Measurements from ENCODE around the gene CGB8. TPM values are rescaled to one million over a fixed set of nuclear protein-coding genes. Genes with fewer than 3 reads are reported as not detected.

Gene CGB8
- total RNA-seq, 2 experiments from 2014 or later: not detected

- ChIA-PET POLR2A (no interaction called here), CTCF (interaction anchor here (0.9 kb wide), 1 partner anchor 17 kb away, joined by 3 read pairs; no protein-coding TSS in a partner anchor)
- H3K4me3 Mint-ChIP-seq: no peak overlapping the region
- no peak overlapping the region for H3K27ac Mint-ChIP-seq
- peaks cover 6% of the 10 kb centered on the region for H3K27me3 Mint-ChIP-seq
- peaks cover 11% of the 10 kb centered on the region for H3K4me1 Mint-ChIP-seq
- ATAC-seq: no peak
- intact Hi-C loops (cut with DNase I, micrococcal nuclease): loop anchor here in 1 of 2 experiments (5.0 kb wide), 1 partner anchor 136 kb away; no protein-coding TSS in a partner anchor
- H3K9me3 Mint-ChIP-seq (ENCODE audit: low read depth): no peaks in the 10 kb centered on the region
- peaks cover 11% of the 10 kb centered on the region for H3K36me3 Mint-ChIP-seq (ENCODE audit: low read depth)
- DNase-seq: no peak
Measured at GRCh38 chr19:49016067-49016839, 32.7 kb downstream of the CGB8 start.

- CTCF ChIA-PET: no interaction called here
- POLR2A ChIA-PET: no interaction called here
Measured at GRCh38 chr19:49014870-49015255, 34.0 kb downstream of the CGB8 start.

DNA sequence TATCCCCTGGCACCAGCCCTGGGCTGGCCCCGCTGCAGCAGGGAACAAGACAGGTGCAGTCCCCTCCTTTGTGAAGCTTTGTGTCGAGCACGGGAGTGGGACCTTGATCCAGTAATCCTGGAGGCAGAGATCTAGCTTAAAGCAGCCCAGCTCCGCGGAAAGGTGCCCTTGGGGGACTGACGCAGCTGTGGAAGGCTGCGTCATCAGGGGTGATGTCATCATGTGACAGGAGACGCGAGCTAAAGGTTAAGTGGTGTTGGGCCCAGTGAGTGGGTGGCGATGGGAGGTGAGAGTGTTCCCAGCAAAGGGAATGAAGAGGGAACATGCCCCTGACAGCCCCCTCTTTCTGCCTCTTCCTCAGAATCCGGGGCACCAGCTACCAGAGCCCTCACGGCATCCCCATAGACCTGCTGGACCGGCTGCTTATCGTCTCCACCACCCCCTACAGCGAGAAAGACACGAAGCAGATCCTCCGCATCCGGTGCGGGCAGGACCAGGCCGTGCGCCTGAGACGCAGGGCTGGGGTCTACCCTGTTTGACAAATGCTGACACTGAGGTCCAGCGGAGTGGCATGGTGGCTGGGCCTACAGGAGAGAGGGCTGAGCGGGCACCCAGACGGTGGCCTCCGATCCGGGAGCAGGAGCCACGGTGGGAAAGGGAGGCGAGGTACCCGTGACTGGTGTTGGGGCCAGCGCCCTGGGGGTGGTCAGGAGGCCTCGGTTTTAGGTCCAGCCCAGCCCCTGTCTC lies 34.6 kb downstream of the CGB8 start:
- intact Hi-C loops (cut with DNase I, micrococcal nuclease): no loop called here
- CTCF ChIA-PET: interaction anchor here (0.5 kb wide), 1 partner anchor 353 kb away, joined by 3 read pairs; no protein-coding TSS in a partner anchor
- POLR2A ChIA-PET: no interaction called here

More at GRCh38 chr19:49014870-49015255, 34.0 kb downstream of the CGB8 start:
- H3K27ac Mint-ChIP-seq: no peak overlapping the region
- intact Hi-C loops (cut with DNase I, micrococcal nuclease): loop anchor here in 1 of 2 experiments (5.0 kb wide), 1 partner anchor 137 kb away; no protein-coding TSS in a partner anchor
- H3K4me1 Mint-ChIP-seq: peaks cover 7% of the 10 kb centered on the region
- no peaks in the 10 kb centered on the region for H3K9me3 Mint-ChIP-seq (ENCODE audit: low read depth)
- no peak overlapping the region for H3K4me3 Mint-ChIP-seq
- H3K36me3 Mint-ChIP-seq (ENCODE audit: low read depth): peaks cover 17% of the 10 kb centered on the region
- peaks cover 4% of the 10 kb centered on the region for H3K27me3 Mint-ChIP-seq
- no peak for DNase-seq
- no peak for ATAC-seq

GRCh38 chr19:49011194-49011593 lies 37.7 kb downstream of the CGB8 start:
- Mint-ChIP-seq H3K9me3 (ENCODE audit: low read depth) (no peaks in the 10 kb centered on the region), H3K4me1 (no peaks in the 10 kb centered on the region), H3K27ac (no peak overlapping the region), H3K27me3 (no peaks in the 10 kb centered on the region), H3K4me3 (no peak overlapping the region), H3K36me3 (ENCODE audit: low read depth) (peaks cover 27% of the 10 kb centered on the region)
- ChIA-PET CTCF (interaction anchor here (1.4 kb wide), 1 partner anchor 11 kb away, joined by 7 read pairs; no protein-coding TSS in a partner anchor), POLR2A (no interaction called here)
- intact Hi-C loops (cut with DNase I, micrococcal nuclease): no loop called here
- ATAC-seq (no peak), DNase-seq (no peak)

More for the DNA sequence above, 34.6 kb downstream of the CGB8 start:
- peaks cover 3% of the 10 kb centered on the region for H3K27me3 Mint-ChIP-seq
- H3K27ac Mint-ChIP-seq: no peak overlapping the region
- no peak for ATAC-seq
- H3K36me3 Mint-ChIP-seq (ENCODE audit: low read depth): peaks cover 22% of the 10 kb centered on the region
- no peak overlapping the region for H3K4me3 Mint-ChIP-seq
- H3K4me1 Mint-ChIP-seq: peaks cover 6% of the 10 kb centered on the region
- no peaks in the 10 kb centered on the region for H3K9me3 Mint-ChIP-seq (ENCODE audit: low read depth)
- no peak for DNase-seq

GRCh38 chr19:49010453-49010852 lies 38.5 kb downstream of the CGB8 start:
- Mint-ChIP-seq H3K36me3 (ENCODE audit: low read depth) (peaks cover 25% of the 10 kb centered on the region), H3K27ac (no peak overlapping the region), H3K27me3 (no peaks in the 10 kb centered on the region), H3K4me1 (no peaks in the 10 kb centered on the region), H3K4me3 (no peak overlapping the region), H3K9me3 (ENCODE audit: low read depth) (no peaks in the 10 kb centered on the region)
- DNase-seq: no peak
- ATAC-seq: no peak
- ChIA-PET POLR2A (no interaction called here), CTCF (interaction anchor here (0.6 to 2.3 kb wide), 2 partner anchors 11 to 130 kb away, joined by 4 to 11 read pairs; no protein-coding TSS in a partner anchor)
- intact Hi-C loops (cut with DNase I, micrococcal nuclease): no loop called here

DNA sequence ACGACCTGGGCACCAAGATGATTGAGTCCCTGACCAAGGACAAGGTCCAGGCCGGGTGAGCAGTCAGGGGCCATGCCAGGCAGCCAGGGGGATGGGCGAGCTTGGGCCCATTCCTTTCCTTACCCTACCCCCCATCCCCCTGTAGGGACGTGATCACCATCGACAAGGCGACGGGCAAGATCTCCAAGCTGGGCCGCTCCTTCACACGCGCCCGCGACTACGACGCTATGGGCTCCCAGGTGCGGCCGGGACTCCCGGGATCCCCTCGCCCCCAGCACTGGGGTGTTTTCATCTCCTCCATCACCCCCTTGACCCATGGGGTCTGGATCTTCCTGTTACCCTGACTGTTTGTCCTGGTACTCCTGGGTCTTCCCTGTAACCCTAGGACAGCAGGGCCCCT lies 39.1 kb downstream of the CGB8 start:
- Mint-ChIP-seq H3K36me3 (ENCODE audit: low read depth) (peaks cover 30% of the 10 kb centered on the region), H3K4me1 (no peaks in the 10 kb centered on the region), H3K27ac (no peak overlapping the region), H3K4me3 (no peak overlapping the region), H3K9me3 (ENCODE audit: low read depth) (no peaks in the 10 kb centered on the region), H3K27me3 (no peaks in the 10 kb centered on the region)
- no peak for DNase-seq
- POLR2A ChIA-PET: interaction anchor here (1.2 kb wide), 1 partner anchor 10 kb away, joined by 3 read pairs; no protein-coding TSS in a partner anchor
- intact Hi-C loops (cut with DNase I, micrococcal nuclease): no loop called here
- CTCF ChIA-PET: interaction anchor here (0.7 to 2.3 kb wide), 3 partner anchors 10 to 344 kb away, joined by 3 to 11 read pairs (median 3); no protein-coding TSS in a partner anchor
- no peak for ATAC-seq

- Mint-ChIP-seq H3K36me3 (ENCODE audit: low read depth) (peaks cover 45% of the 10 kb centered on the region), H3K27ac (no peak overlapping the region), H3K4me1 (no peaks in the 10 kb centered on the region), H3K4me3 (no peak overlapping the region), H3K9me3 (ENCODE audit: low read depth) (no peaks in the 10 kb centered on the region), H3K27me3 (no peaks in the 10 kb centered on the region)
- intact Hi-C loops (cut with DNase I, micrococcal nuclease): no loop called here
- CTCF ChIA-PET: interaction anchor here (0.6 to 1.3 kb wide), 2 partner anchors 9 to 15 kb away, joined by 3 to 4 read pairs; no protein-coding TSS in a partner anchor
- POLR2A ChIA-PET: no interaction called here
- ATAC-seq: no peak
- DNase-seq: no peak
Measured at GRCh38 chr19:49006905-49007304, 42.0 kb downstream of the CGB8 start.

DNA sequence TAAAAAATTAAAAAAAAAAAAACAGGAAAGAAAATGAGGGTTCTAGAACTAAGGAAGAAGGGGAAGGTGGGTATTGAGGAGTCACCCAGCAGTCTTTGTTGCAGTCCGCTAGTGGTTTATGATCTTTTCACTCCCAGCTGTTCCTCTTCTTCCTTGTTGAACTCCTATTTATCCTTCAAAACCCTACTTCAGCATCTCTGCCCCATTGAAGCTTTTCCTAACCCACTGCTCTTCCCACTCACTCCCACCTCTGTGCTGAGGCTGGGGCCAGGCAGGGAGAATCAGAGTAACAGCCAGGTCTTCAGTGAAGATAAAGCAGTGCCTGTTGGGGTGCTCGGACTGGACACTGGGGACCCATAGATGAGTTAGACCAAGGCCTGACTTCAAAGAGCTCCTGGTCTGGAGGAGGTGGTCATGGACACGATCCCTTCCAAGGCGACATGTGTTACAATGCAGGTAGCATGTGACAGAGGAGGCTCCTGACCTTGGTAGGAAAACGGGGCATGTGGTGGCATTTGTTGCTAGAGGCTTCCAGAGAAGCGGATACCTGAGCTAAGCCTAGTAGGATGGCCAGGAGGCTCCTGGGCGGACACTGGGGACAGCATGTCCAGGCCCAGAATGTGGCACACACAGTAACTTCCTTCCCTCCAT lies 43.8 kb downstream of the CGB8 start:
- ATAC-seq (no peak), DNase-seq (no peak)
- Mint-ChIP-seq H3K36me3 (ENCODE audit: low read depth) (peaks cover 41% of the 10 kb centered on the region), H3K9me3 (ENCODE audit: low read depth) (no peaks in the 10 kb centered on the region), H3K27ac (no peak overlapping the region), H3K27me3 (no peaks in the 10 kb centered on the region), H3K4me3 (no peak overlapping the region), H3K4me1 (no peaks in the 10 kb centered on the region)
- CTCF ChIA-PET: interaction anchor here (0.6 kb wide), 1 partner anchor 16 kb away, joined by 4 read pairs; no protein-coding TSS in a partner anchor
- POLR2A ChIA-PET: no interaction called here
- intact Hi-C loops (cut with DNase I, micrococcal nuclease): no loop called here

- Mint-ChIP-seq H3K36me3 (ENCODE audit: low read depth) (peaks cover 43% of the 10 kb centered on the region), H3K27ac (no peak overlapping the region), H3K9me3 (ENCODE audit: low read depth) (no peaks in the 10 kb centered on the region), H3K27me3 (no peaks in the 10 kb centered on the region), H3K4me3 (no peak overlapping the region), H3K4me1 (peaks cover 5% of the 10 kb centered on the region)
- CTCF ChIA-PET: interaction anchor here (0.6 to 1.8 kb wide), 3 partner anchors 10 to 922 kb away, joined by 3 read pairs; partner anchors contain the start of gene RUVBL2
- intact Hi-C loops (cut with DNase I, micrococcal nuclease): no loop called here
- POLR2A ChIA-PET: no interaction called here
- ATAC-seq (no peak), DNase-seq (no peak)
Measured at GRCh38 chr19:49004133-49004532, 44.8 kb downstream of the CGB8 start.

GRCh38 chr19:48999481-49000325 lies 49.2 kb downstream of the CGB8 start:
- no peaks in the 10 kb centered on the region for H3K9me3 Mint-ChIP-seq (ENCODE audit: low read depth)
- peak; percentile 86 for DNase-seq
- ChIA-PET POLR2A (interaction anchor here (0.8 kb wide), 1 partner anchor 10 kb away, joined by 3 read pairs; no protein-coding TSS in a partner anchor), CTCF (interaction anchor here (0.6 to 2.7 kb wide), 19 partner anchors 10 to 204 kb away, joined by 3 to 13 read pairs (median 4); partner anchors contain the start of genes CGB2 and NUCB1)
- ATAC-seq: peak; percentile 90
- no peaks in the 10 kb centered on the region for H3K27me3 Mint-ChIP-seq
- intact Hi-C loops (cut with DNase I, micrococcal nuclease): loop anchor here (5.0 to 10.0 kb wide), 3 partner anchors 145 to 675 kb away; partner anchors contain the start of gene EMP3 (in 1 of the 2)
- H3K4me1 Mint-ChIP-seq: peaks cover 18% of the 10 kb centered on the region
- H3K4me3 Mint-ChIP-seq: no peak overlapping the region
- no peak overlapping the region for H3K27ac Mint-ChIP-seq
- peaks cover 39% of the 10 kb centered on the region for H3K36me3 Mint-ChIP-seq (ENCODE audit: low read depth)

Measured in activated CD4-positive, alpha-beta T cell treated with anti-CD3 and anti-CD28 coated beads for 36 hours (primary cell).